WERI-Rb-1 (cell line): ENCODE results near the gene LHFPL6.

Experiments used
- DNase-seq: peaks from one replicate; pipeline ENCODE4 v3.0.0-alpha.2; 2020
- H3K27ac ChIP-seq: fragments of 250-450 bp; sonication (Bioruptor Pico); 2 replicates; pipeline ENCODE4 v1.5.1; 2020; ENCODE audit warnings: mild to moderate bottlenecking, moderate library complexity
- H3K27me3 ChIP-seq: fragments of 250-450 bp; sonication (Bioruptor Pico); 2 replicates; pipeline ENCODE4 v1.5.1; 2021; ENCODE audit warnings: mild to moderate bottlenecking, low read depth, moderate library complexity; ENCODE audit not compliant: insufficient read depth, severe bottlenecking
- H3K36me3 ChIP-seq: fragments of 250-450 bp; sonication (Bioruptor Pico); 2 replicates; pipeline ENCODE4 v1.5.1; 2020; ENCODE audit warnings: mild to moderate bottlenecking, moderate library complexity
- H3K4me3 ChIP-seq: 2 replicates; pipeline ENCODE4 v1.5.1; 2011; ENCODE audit warnings: low read depth, mild to moderate bottlenecking, control low read depth, low read length
- H3K9me3 ChIP-seq: fragments of 250-450 bp; sonication (Bioruptor Pico); 2 replicates; pipeline ENCODE4 v1.5.1; 2021; ENCODE audit warnings: mild to moderate bottlenecking, moderate library complexity; ENCODE audit not compliant: severe bottlenecking
- TF ChIP-seq, protein P1 (sequence below): IDR thresholded peaks from 2 replicates; pipeline ENCODE4 v1.5.1; 2011; ENCODE audit warnings: low read depth, mild to moderate bottlenecking, control low read depth, inconsistent platforms, low read length

Gene LHFPL6

DNA sequence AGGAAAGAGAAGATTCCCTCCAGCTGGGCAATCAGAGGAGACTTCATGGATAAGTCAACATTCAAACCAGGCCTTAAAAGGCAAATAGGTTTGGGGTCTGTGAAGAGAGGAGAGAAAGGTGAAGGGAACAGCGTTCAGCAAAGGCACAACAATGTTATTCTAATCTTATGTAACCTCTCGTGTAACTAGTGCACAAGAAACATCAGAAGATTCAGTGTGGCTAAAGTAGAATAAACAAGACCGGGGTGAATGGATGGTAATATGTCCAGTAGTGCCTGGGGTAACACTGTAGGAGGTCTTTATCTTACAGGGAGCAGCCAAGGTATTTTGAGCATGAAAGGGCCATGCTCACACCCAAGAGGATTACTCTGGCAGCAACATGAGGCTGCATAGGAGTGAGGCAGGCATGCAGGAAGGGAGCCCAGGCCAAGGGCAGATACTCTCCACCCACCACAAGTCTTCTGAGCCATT is 24.1 kb downstream of the LHFPL6 start:
- no peak overlapping the region for H3K4me3 ChIP-seq
- no peaks in the 10 kb centered on the region for H3K36me3 ChIP-seq
- H3K27ac ChIP-seq = no peak overlapping the region
- no peaks in the 10 kb centered on the region for H3K9me3 ChIP-seq
- TF ChIP-seq, protein P1, sequence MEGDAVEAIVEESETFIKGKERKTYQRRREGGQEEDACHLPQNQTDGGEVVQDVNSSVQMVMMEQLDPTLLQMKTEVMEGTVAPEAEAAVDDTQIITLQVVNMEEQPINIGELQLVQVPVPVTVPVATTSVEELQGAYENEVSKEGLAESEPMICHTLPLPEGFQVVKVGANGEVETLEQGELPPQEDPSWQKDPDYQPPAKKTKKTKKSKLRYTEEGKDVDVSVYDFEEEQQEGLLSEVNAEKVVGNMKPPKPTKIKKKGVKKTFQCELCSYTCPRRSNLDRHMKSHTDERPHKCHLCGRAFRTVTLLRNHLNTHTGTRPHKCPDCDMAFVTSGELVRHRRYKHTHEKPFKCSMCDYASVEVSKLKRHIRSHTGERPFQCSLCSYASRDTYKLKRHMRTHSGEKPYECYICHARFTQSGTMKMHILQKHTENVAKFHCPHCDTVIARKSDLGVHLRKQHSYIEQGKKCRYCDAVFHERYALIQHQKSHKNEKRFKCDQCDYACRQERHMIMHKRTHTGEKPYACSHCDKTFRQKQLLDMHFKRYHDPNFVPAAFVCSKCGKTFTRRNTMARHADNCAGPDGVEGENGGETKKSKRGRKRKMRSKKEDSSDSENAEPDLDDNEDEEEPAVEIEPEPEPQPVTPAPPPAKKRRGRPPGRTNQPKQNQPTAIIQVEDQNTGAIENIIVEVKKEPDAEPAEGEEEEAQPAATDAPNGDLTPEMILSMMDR = no peak
- no peaks in the 10 kb centered on the region for H3K27me3 ChIP-seq
- no peak for DNase-seq

DNA sequence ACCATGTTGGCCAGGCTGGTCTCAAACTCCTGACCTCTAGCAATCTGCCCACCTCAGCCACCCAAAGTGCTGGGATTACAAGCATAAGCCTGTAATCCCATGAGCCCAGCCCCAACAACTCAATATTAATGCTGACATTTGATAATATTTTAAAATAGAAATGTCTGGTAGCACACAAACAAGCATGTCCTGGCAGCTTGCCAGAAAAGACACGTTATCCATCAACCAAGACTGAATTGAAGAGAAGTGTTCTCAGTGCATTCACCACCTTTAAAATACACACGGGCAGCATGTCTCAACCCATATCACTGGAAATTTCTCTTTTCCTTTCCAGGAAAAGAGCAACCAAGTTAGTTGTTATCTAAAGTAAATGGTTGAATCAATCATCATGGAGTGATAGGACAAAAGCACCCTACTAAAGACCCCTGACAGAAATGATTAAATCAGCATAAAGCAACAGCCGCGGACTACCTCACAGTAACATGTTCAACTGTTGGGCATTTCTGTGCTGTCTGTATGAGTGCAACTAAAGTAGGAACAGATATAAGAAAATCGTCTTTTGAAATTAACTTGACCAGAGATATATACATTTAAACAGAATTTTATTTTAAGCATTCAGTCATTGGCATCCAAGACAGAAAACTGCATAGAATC is 25.0 kb downstream of the LHFPL6 start:
- TF ChIP-seq, protein P1 = no peak
- Histone ChIP-seq H3K9me3 (no peaks in the 10 kb centered on the region), H3K27ac (no peak overlapping the region), H3K27me3 (no peaks in the 10 kb centered on the region), H3K4me3 (no peak overlapping the region), H3K36me3 (no peaks in the 10 kb centered on the region)
- DNase-seq = no peak

DNA sequence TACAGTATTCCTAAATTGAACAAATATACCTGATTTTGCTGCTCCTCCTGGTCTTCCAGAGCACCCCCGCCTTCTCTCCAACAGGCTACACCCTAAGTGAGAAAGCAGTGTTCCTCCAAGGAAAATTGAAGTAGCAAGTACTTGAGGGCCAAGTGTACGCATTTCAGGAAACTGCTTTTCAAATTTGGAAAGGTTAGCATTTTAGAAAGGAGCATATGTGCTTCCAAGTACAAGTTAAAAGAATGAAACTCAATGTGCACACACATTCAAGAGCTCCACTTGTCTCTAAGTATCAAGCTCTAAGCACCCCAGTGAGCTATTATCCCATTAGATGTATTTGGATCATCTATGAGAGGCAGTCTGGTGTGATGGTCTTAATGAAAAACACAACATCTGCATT is 25.8 kb downstream of the LHFPL6 start:
- no peak for DNase-seq
- TF ChIP-seq, protein P1 = no peak
- H3K4me3 ChIP-seq = no peak overlapping the region
- H3K9me3 ChIP-seq = no peaks in the 10 kb centered on the region
- no peaks in the 10 kb centered on the region for H3K36me3 ChIP-seq
- H3K27me3 ChIP-seq = no peaks in the 10 kb centered on the region
- no peak overlapping the region for H3K27ac ChIP-seq

DNA sequence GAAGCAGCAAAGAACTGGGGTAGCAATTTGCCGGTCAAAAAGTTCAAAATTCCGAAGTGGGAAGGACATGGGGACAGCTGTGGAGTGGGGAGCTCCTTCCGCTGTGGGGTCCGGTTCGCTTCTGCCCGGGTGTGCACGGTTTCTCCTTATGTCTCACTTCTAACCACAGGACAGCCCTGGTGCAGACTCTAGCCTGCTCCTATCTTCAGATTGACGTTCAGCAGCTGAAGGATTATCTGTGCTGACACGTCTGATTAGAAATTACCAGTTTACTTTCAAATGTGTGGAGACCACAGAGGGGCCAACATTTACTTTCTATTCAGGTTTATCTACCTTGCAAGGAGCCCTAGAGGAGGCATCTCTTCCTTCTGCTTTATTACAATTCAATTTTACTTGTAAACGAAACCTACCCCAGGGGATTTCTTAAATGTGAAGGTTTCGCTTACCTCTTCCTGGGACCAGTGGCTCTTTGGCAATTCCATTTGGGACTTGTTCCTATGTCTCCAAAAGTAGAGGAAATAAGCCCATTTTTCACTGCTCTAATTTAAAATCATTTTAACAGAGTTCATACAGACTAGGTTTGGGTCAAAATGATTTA is 27.3 kb downstream of the LHFPL6 start:
- H3K4me3 ChIP-seq = no peak overlapping the region
- H3K36me3 ChIP-seq = no peaks in the 10 kb centered on the region
- H3K9me3 ChIP-seq = no peaks in the 10 kb centered on the region
- TF ChIP-seq, protein P1 = no peak
- no peaks in the 10 kb centered on the region for H3K27me3 ChIP-seq
- no peak for DNase-seq
- H3K27ac ChIP-seq = no peak overlapping the region

DNA sequence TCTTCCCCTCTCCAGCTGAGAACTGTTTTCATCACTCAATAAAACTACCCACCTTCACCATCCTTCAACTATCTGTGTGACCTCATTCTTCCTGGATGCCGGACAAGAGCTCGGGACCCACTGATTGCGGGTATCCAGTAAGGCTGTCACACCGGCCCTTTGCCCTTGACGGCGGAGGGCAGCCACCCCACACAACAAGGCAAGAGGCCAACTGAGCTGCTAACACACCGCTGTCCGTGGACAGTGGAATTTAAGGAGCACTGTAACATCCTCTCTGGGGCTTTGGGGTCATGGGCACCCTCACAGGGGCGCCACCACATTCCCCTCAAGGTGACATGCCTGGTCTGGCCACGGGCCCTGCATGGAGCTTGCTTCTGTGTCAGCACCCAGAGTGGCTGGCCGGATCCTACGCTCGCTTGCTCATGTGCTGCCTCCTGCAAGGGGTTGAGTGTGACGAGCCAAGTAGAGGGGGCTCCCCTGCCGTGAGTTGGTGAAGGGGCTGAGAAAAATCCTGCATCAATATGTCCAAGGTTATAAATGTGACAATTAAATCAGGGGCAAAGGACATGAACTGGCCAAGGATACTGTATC is 31.4 kb downstream of the LHFPL6 start:
- no peaks in the 10 kb centered on the region for H3K27me3 ChIP-seq
- TF ChIP-seq, protein P1 = no peak
- H3K4me3 ChIP-seq = no peak overlapping the region
- no peaks in the 10 kb centered on the region for H3K36me3 ChIP-seq
- no peak overlapping the region for H3K27ac ChIP-seq
- H3K9me3 ChIP-seq = no peaks in the 10 kb centered on the region
- no peak for DNase-seq

DNA sequence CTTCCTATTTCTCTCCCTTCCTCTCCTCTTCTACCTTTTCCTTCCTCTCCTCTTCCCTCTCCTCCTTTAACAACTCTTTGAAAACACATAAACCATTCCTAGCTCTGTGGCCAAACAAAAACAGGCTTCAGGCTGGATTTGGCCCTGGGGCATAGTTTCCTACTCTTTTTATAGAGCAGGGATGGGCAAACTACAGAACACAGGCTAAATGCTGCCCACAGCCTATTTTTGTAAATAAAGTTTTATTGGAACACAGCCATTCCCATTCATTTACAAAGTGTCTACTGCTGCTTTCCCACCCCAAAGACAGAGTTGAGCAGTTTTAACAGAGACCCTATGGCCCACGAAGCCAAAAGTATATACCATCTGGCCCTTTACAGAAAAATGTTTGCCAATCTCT is 35.4 kb downstream of the LHFPL6 start:
- TF ChIP-seq, protein P1 = no peak
- Histone ChIP-seq H3K27me3 (no peaks in the 10 kb centered on the region), H3K9me3 (no peaks in the 10 kb centered on the region), H3K4me3 (no peak overlapping the region), H3K36me3 (no peaks in the 10 kb centered on the region), H3K27ac (no peak overlapping the region)
- DNase-seq = no peak
